ENCODE data around the gene NAPA. TPM values are rescaled to one million over a fixed set of nuclear protein-coding genes. Genes with fewer than 3 reads are reported as not detected.
A peak's percentile ranks its signal among the peaks of the same experiment; 100 is the strongest.

The NAPA gene
- total RNA-seq, 4 donors from 2014 or later: 146 to 354 (median 213) TPM

DNA sequence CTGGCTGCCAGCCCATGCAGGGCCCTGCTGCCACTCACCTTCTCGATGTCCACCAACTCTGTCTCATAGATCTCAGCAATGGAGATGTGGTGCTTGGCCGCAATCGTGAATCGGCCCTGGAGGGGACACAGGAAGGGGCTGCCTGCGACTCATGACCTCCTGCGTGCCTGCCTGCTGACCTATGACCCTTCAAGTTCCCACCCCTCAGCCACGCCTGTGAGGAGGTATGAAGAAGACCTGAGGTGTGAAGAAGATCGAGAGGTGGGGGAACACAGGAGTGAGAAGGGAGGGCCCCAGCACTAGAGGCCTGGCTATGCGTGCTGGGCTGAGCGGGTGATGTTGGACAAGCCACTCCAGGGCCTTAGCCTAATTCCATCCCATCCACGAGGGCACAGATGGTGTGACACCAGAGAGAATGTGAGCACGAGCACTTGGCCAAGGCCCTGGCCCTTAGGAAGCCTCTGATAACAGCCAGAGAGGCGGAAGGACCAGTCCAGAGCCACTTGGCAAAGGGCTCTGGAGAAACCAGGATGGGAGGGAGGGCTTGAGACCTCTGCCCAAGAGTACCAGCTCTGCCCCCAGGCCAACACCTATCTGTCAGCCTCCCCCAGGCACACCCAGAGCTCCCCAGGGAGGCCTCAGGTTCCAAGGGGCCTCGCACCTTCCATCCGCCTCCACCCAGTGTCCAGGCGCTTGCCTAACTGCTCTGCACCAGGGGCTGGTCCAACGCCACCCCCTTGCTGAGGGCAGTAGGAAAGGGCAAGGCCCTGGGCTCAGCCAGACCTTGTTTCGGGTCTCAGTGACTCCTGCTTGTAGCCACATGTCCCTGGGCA is 21.3 kb downstream of the NAPA start:
- intact Hi-C loops (cut with DNase I): no loop called here
- H3K27me3 ChIP-seq: no peaks in the 10 kb centered on the region
- WGBS, 2 donors: 83 to 90% methylated on average over 11 to 16 of the region's 18 CpGs
- H3K27ac ChIP-seq: no peak overlapping the region
- TF ChIP-seq, protein P1, sequence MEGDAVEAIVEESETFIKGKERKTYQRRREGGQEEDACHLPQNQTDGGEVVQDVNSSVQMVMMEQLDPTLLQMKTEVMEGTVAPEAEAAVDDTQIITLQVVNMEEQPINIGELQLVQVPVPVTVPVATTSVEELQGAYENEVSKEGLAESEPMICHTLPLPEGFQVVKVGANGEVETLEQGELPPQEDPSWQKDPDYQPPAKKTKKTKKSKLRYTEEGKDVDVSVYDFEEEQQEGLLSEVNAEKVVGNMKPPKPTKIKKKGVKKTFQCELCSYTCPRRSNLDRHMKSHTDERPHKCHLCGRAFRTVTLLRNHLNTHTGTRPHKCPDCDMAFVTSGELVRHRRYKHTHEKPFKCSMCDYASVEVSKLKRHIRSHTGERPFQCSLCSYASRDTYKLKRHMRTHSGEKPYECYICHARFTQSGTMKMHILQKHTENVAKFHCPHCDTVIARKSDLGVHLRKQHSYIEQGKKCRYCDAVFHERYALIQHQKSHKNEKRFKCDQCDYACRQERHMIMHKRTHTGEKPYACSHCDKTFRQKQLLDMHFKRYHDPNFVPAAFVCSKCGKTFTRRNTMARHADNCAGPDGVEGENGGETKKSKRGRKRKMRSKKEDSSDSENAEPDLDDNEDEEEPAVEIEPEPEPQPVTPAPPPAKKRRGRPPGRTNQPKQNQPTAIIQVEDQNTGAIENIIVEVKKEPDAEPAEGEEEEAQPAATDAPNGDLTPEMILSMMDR (IDR thresholded peaks at IDR 0.05): no peak
- TF ChIP-seq POLR2A (IDR thresholded peaks at IDR 0.05): no peak
- peaks cover 42 to 52% of the 10 kb centered on the region in 2 donors for H3K36me3 ChIP-seq
- H3K9me3 ChIP-seq: no peaks in the 10 kb centered on the region
- H3K4me3 ChIP-seq (replicated peaks in 1 of 3): no peak overlapping the region
- peaks cover 0 to 15% of the 10 kb centered on the region in 2 donors for H3K4me1 ChIP-seq
- DNase-seq: no peak

DNA sequence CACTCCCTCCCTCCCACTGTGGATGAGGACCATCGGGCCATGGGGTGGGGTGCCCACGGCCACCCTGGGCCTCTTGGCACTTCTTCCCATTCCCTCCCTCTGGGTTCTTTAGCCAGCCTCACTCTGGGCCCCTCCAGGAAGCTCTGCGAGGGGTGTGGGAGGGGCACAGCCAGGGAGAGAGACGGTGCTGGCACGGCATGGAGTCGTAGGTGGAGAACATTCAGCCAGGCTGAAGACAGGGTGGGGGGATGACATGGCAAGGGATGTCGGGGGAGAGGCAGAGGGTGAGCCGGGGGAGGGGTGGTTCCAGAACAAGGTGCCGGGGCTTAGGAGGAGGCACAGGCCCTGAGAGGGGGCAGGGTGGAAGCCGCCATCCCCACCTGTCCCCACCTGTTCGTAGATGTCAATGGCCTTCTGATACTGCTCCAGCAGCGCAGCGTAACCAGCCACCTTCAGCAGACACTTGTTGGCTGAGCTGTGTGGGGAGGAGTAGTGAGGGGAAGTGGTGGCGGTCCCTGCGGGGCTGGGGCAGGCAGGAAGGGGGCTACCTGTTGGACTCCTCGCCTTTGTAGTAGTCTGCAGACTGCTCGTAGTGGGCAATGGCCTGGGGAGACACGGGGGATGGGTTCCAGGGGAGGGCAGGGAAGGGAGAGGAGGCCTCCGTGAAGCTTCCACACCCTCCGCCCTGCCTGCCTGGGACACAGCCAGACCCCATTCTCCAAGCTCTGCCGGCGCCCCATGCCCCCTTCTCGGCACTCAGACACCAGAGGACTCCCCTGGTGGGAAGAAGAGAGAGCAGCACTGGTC is 22.1 kb downstream of the NAPA start:
- no peak for TF ChIP-seq POLR2A (IDR thresholded peaks at IDR 0.05)
- TF ChIP-seq, protein P1 (IDR thresholded peaks at IDR 0.05): no peak
- WGBS, 2 donors: 80 to 81% methylated on average over 17 to 21 of the region's 23 CpGs
- intact Hi-C loops (cut with DNase I): no loop called here
- Histone ChIP-seq H3K4me1 (peaks cover 0 to 15% of the 10 kb centered on the region in 2 donors), H3K9me3 (no peaks in the 10 kb centered on the region), H3K27ac (no peak overlapping the region), H3K36me3 (peaks cover 47 to 48% of the 10 kb centered on the region in 2 donors), H3K4me3 (replicated peaks in 1 of 3) (no peak overlapping the region), H3K27me3 (no peaks in the 10 kb centered on the region)
- DNase-seq: no peak

DNA sequence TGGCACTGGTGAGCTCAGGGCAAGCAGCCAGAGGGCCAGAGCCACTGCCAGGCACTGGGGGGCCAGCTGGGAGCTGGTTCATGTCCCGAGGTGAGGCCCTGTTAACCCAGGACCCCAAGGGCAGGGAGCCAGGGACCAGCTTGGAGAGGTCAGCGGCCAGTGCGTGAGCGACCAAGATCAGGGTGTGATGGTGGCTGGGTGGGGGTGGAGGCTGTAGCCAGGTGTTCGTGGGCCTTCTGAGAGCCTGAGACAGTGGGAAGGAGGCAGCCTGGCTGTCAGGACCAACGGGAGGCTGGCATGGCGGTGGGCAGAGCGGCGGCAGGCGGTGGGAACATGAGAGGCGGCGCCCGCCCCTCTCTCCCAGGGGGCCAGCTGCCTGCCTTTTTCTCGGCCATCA is 22.7 kb downstream of the NAPA start:
- no peak for TF ChIP-seq POLR2A (IDR thresholded peaks at IDR 0.05)
- TF ChIP-seq, protein P1 (IDR thresholded peaks at IDR 0.05): no peak
- no peak overlapping the region for H3K27ac ChIP-seq
- no peaks in the 10 kb centered on the region for H3K27me3 ChIP-seq
- no peaks in the 10 kb centered on the region for H3K9me3 ChIP-seq
- DNase-seq: no peak
- peaks cover 42 to 43% of the 10 kb centered on the region in 2 donors for H3K36me3 ChIP-seq
- intact Hi-C loops (cut with DNase I): no loop called here
- H3K4me1 ChIP-seq: peaks cover 0 to 15% of the 10 kb centered on the region in 2 donors
- H3K4me3 ChIP-seq (replicated peaks in 1 of 3): no peak overlapping the region
- 73 to 91% methylated on average over 3 to 14 of the region's 14 CpGs for WGBS, 2 donors

DNA sequence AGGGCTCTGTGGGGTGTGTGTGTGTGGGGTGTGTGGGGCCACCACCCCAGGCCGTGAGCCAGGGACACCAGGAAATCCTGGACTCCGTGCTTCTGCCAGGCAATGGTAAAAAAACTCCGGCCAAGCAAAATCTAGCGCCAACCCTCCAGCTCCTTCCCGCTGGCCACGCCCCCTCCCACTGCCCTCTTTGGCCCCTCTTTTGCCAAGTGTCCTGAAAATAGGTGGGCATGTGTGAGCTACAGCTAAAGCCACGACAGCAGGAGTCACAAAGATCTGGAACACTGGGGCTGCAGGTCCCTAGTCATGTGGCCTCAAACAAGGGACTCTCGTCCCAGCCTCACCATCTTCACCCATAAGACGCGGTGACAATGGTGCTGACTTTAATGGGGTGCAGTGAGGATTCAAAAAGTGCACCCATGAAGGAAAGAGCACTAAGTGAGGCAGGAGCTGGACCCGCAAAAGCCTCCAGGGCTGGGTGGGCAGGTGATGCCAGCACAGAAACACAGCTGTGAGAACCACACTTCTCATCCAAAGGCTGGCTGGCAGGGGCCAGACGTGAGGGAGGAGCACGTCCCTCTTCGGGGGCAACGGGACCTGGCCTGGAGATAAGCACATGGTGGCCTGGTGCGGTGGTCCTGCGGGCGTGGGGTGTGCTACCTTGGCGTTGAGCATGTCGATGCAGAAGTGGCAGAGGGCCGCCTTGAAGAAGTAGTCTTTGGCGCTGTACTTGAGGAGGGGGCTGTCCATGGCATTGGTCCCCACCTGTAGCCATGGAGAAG is 23.3 kb downstream of the NAPA start:
- Histone ChIP-seq H3K4me1 (peaks cover 0 to 15% of the 10 kb centered on the region in 2 donors), H3K36me3 (peaks cover 37 to 39% of the 10 kb centered on the region in 2 donors), H3K9me3 (no peaks in the 10 kb centered on the region), H3K27me3 (no peaks in the 10 kb centered on the region), H3K4me3 (replicated peaks in 1 of 3) (no peak overlapping the region), H3K27ac (peak overlapping the region in 2 of 3 donors; percentile 1 to 12)
- no peak for DNase-seq
- TF ChIP-seq, protein P1 (IDR thresholded peaks at IDR 0.05): no peak
- no peak for TF ChIP-seq POLR2A (IDR thresholded peaks at IDR 0.05)
- intact Hi-C loops (cut with DNase I): no loop called here
- 85 to 90% methylated on average over 20 to 21 of the region's 22 CpGs for WGBS, 2 donors

Measured in thyroid gland (tissue), 4 donors.